Duodenal mucosa (tissue), 2 donors: ENCODE results near the gene RENBP.

ENCODE experiments used
- H3K27ac ChIP-seq: one replicate; pipeline ENCODE4 v1.7.0; 2013; ENCODE audit warnings: low read depth, low read length
- H3K27me3 ChIP-seq, 2 donors: one replicate each; pipeline ENCODE4 v1.7.0; 2013; ENCODE audit warnings: low read length in 2 of 2, control low read depth in 1 of 2; ENCODE audit not compliant: insufficient read depth in 2 of 2, control insufficient read depth in 1 of 2
- H3K36me3 ChIP-seq, 2 donors: one replicate each; pipeline ENCODE4 v1.7.0; 2013; ENCODE audit warnings: low read length in 2 of 2, control low read depth in 1 of 2; ENCODE audit not compliant: insufficient read depth in 2 of 2, control insufficient read depth in 1 of 2
- H3K4me1 ChIP-seq, 2 donors: one replicate each; pipeline ENCODE4 v1.7.0; 2013; ENCODE audit warnings: low read length in 2 of 2, control low read depth in 1 of 2; ENCODE audit not compliant: insufficient read depth in 2 of 2, control insufficient read depth in 1 of 2
- H3K4me3 ChIP-seq, 2 donors: one replicate each; pipeline ENCODE4 v1.7.0; 2013; ENCODE audit warnings: low read length in 2 of 2, low read depth in 1 of 2
- H3K9ac ChIP-seq, 2 donors: one replicate each; pipeline ENCODE4 v1.7.0; 2013; ENCODE audit warnings: low read length in 2 of 2, low read depth in 1 of 2
- H3K9me3 ChIP-seq, 2 donors: one replicate each; pipeline ENCODE4 v1.7.0; 2013; ENCODE audit warnings: low read length in 2 of 2, control low read depth in 1 of 2; ENCODE audit not compliant: control insufficient read depth in 1 of 2

Gene RENBP

GRCh38 chrX:153900831-153901752, 43.4 kb downstream of the RENBP start:
- H3K4me3 ChIP-seq: no peak overlapping the region
- H3K9ac ChIP-seq: no peak overlapping the region
- no peak overlapping the region for H3K27ac ChIP-seq
- H3K27me3 ChIP-seq: no peaks in the 10 kb centered on the region
- peaks cover 3 to 5% of the 10 kb centered on the region in 2 donors for H3K4me1 ChIP-seq
- H3K36me3 ChIP-seq: no peaks in the 10 kb centered on the region
- H3K9me3 ChIP-seq: no peaks in the 10 kb centered on the region

DNA sequence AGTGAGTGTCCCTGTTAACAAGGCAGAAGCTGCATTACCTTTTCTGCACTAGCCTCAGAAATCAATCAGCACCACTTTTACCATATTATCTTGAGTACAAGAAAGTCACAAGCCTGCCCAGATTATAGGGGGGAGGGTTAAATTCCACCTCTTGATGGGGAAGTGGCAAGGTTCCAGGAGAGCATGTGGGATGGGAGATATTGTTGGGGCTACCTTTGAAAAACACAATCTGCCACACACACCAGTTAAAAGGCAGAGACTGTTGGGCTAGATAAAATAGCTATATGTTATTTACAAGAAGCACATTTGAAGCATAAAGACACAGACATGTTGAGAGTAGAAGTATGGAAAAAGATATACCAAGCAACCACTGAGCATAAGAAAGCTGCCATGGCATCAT, 46.5 kb downstream of the RENBP start:
- no peaks in the 10 kb centered on the region for H3K4me1 ChIP-seq
- H3K4me3 ChIP-seq: no peak overlapping the region
- no peaks in the 10 kb centered on the region for H3K36me3 ChIP-seq
- H3K27me3 ChIP-seq: no peaks in the 10 kb centered on the region
- no peak overlapping the region for H3K9ac ChIP-seq
- no peak overlapping the region for H3K27ac ChIP-seq
- H3K9me3 ChIP-seq: no peaks in the 10 kb centered on the region

DNA sequence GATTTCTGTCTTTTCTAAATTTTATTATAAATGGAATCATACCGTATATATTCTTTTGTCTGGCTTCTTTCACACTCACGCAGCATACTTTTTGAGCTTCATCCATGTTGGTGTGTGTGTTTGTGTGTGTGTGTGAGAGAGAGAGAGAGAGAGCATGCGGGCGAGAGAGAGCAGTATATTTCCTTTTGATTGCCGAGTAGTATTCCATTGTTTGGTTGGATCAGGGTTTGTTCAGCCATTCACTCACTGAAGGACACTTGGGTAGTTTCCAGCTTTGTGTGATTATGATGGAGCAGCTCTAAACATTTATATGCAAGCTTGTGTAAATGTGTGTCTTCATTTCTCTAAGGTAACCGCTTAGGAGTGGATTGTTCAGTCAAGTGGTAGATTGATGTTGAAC, 55.3 kb downstream of the RENBP start:
- Histone ChIP-seq H3K27me3 (peaks cover 11 to 20% of the 10 kb centered on the region in 2 donors), H3K9me3 (no peaks in the 10 kb centered on the region), H3K36me3 (no peaks in the 10 kb centered on the region), H3K4me1 (peaks cover 0 to 4% of the 10 kb centered on the region in 2 donors), H3K4me3 (no peak overlapping the region), H3K27ac (no peak overlapping the region), H3K9ac (no peak overlapping the region)

DNA sequence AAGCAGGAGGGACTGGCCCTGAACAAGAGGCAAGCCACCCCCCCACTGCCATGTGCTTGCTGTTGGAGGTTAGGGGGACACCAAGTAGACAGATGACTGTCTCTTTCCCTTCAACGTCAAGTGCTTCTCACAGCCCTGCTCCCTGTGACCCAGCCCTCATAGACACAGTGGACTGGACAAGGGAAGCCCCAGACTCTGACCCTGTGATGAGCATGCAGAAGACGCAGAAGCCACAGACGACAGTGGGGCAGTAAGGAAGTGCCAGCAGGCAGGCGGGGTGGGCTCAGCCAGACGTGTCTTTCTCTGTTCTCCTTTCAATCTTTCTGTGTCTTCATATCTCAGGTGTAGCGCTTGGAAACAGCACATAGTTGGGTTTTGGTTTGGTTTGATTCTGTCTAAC, 56.1 kb downstream of the RENBP start:
- Histone ChIP-seq H3K36me3 (no peaks in the 10 kb centered on the region), H3K4me3 (no peak overlapping the region), H3K9me3 (no peaks in the 10 kb centered on the region), H3K27ac (no peak overlapping the region), H3K27me3 (peaks cover 15 to 25% of the 10 kb centered on the region in 2 donors), H3K4me1 (peaks cover 0 to 4% of the 10 kb centered on the region in 2 donors), H3K9ac (no peak overlapping the region)

GRCh38 chrX:153887385-153887784, 57.1 kb downstream of the RENBP start:
- H3K27ac ChIP-seq: no peak overlapping the region
- peaks cover 15 to 25% of the 10 kb centered on the region in 2 donors for H3K27me3 ChIP-seq

DNA sequence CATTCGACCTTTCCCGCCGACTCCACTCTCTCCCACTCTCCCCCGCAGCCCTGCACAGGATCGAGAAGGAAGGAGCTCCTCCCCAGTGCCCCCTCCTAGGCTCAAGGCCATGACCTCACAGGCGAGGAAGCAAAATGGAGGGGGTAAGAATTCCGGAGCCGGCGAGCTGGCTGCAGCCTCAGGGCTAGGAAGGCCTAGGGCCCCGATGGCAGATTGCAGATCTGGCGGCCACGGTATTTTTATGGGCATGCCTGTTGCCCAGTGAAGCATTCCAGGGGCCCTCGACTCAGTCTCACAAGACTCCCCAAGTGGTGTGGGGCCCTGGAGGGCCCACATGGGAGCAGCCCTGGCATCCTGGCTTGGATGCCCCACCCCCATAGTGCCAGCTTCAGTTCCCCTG, 57.5 kb downstream of the RENBP start:
- Histone ChIP-seq H3K4me1 (peaks cover 0 to 4% of the 10 kb centered on the region in 2 donors), H3K4me3 (no peak overlapping the region), H3K27me3 (peaks cover 15 to 25% of the 10 kb centered on the region in 2 donors), H3K9me3 (no peaks in the 10 kb centered on the region), H3K27ac (no peak overlapping the region), H3K36me3 (no peaks in the 10 kb centered on the region), H3K9ac (no peak overlapping the region)

More at GRCh38 chrX:153887385-153887784, 57.1 kb downstream of the RENBP start:
- Histone ChIP-seq H3K9me3 (no peaks in the 10 kb centered on the region), H3K36me3 (no peaks in the 10 kb centered on the region), H3K4me1 (peaks cover 0 to 4% of the 10 kb centered on the region in 2 donors), H3K4me3 (no peak overlapping the region), H3K9ac (no peak overlapping the region)

DNA sequence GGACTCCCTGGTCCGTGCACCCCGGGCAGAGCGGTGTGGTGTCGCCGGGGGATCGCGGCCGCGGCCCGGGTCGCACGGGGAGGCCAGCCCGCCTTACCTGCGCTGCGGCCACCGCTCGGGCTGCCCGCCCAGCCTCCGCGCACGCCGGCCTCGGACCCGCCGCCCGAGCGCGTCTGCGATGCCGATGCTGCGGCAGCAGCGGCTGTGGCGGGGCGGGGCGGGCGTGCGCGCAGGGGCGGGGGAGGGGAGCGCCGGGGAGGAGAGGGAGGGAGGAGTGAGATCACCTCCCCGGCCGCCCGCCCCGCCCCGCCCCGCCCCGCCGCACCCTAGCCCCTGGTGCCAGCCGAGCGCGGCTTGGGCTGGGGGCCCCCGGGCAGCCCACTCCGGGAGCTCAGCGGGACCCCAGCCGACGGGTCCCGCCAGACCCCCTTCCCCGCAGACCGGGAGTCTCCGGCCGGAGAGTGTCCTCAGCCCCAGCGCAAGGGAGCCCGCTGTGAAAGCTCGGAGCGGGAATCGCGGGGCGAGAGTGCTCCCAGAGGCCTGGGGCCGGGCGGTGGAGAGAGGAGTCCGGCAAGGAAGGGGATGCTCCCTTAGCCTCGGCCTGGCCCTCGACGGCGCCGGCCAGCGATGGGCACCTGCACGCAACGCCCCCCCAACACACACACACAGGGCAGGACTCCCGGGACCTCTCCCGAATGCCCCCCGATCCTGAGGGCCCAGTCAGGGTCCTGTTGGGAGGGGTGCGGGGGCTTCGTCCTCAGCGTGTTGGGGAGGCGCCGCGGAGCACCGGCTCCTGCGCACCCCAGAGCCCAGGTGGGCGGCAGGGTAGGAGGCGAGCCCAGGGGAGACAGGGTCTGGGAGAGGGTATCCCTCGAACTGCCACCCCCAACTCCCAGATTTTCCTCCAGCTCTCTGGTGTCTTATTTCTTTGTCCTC, 58.2 kb downstream of the RENBP start, which contains the start of gene L1CAM:
Gene L1CAM, minus strand, starts transcription at position 206 of the 936 bp plus-strand sequence. CDS start 10,337 bp downstream, outside the sequence.
- Histone ChIP-seq H3K27ac (no peak within 1 kb of the TSS), H3K9me3 (no peaks in the 10 kb centered on the region), H3K4me1 (peaks cover 0 to 4% of the 10 kb centered on the region in 2 donors), H3K9ac (no peak within 1 kb of the TSS), H3K4me3 (no peak within 1 kb of the TSS), H3K27me3 (peaks cover 15 to 25% of the 10 kb centered on the region in 2 donors), H3K36me3 (no peaks in the 10 kb centered on the region)
